ENCODE measurements around the gene PXDN.
"Not testable (repeated sequence)": the region's sequence is repeated elsewhere in the genome, so short reads cannot be mapped to it uniquely, and the experiment has no call there.

PXDN gene

GRCh38 chr2:1702186-1702565 lies 42.1 kb downstream of the PXDN start:
- DNase-seq (ENCODE audit: low read depth in 2 of 2) = no peak

- DNase-seq (ENCODE audit: low read depth in 2 of 2) = no peak
These were observed 42.6 kb downstream of the PXDN start for GRCh38 chr2:1701556-1702185.

GRCh38 chr2:1701020-1701419 lies 43.3 kb downstream of the PXDN start:
- no peak for DNase-seq (ENCODE audit: low read depth in 2 of 2)

GRCh38 chr2:1700427-1700826 lies 43.9 kb downstream of the PXDN start:
- DNase-seq (ENCODE audit: low read depth in 2 of 2) = not testable (repeated sequence)

GRCh38 chr2:1698188-1698945 lies 45.9 kb downstream of the PXDN start:
- no peak for DNase-seq (ENCODE audit: low read depth in 2 of 2)

- DNase-seq (ENCODE audit: low read depth in 2 of 2) = no peak
These were observed 46.7 kb downstream of the PXDN start for GRCh38 chr2:1697601-1698000.

- no peak for DNase-seq (ENCODE audit: low read depth in 2 of 2)
These were observed 47.8 kb downstream of the PXDN start for GRCh38 chr2:1696472-1696871.

- no peak for DNase-seq (ENCODE audit: low read depth in 2 of 2)
These were observed 49.7 kb downstream of the PXDN start for GRCh38 chr2:1694371-1695271.

GRCh38 chr2:1693723-1694122 lies 50.6 kb downstream of the PXDN start:
- no peak for DNase-seq (ENCODE audit: low read depth in 2 of 2)

GRCh38 chr2:1692342-1692741 lies 52.0 kb downstream of the PXDN start:
- DNase-seq (ENCODE audit: low read depth in 2 of 2) = no peak

- no peak for DNase-seq (ENCODE audit: low read depth in 2 of 2)
These were observed 52.9 kb downstream of the PXDN start for GRCh38 chr2:1691366-1691765.

- no peak for DNase-seq (ENCODE audit: low read depth in 2 of 2)
These were observed 54.1 kb downstream of the PXDN start for GRCh38 chr2:1690056-1690775.

GRCh38 chr2:1688859-1689258 lies 55.5 kb downstream of the PXDN start:
- DNase-seq (ENCODE audit: low read depth in 2 of 2) = no peak

- DNase-seq (ENCODE audit: low read depth in 2 of 2) = no peak
These were observed 56.2 kb downstream of the PXDN start for GRCh38 chr2:1688161-1688560.

- DNase-seq (ENCODE audit: low read depth in 2 of 2) = no peak
These were observed 57.1 kb downstream of the PXDN start for GRCh38 chr2:1687254-1687653.

GRCh38 chr2:1686784-1687105 lies 57.6 kb downstream of the PXDN start:
- DNase-seq (ENCODE audit: low read depth in 2 of 2) = no peak

- DNase-seq (ENCODE audit: low read depth in 2 of 2) = no peak
These were observed 58.1 kb downstream of the PXDN start for GRCh38 chr2:1685957-1686783.

GRCh38 chr2:1685078-1685956 lies 59.0 kb downstream of the PXDN start:
- no peak for DNase-seq (ENCODE audit: low read depth in 2 of 2)

- no peak for DNase-seq (ENCODE audit: low read depth in 2 of 2)
These were observed 61.0 kb downstream of the PXDN start for GRCh38 chr2:1683297-1683696.

- DNase-seq (ENCODE audit: low read depth in 2 of 2) = no peak
These were observed 62.2 kb downstream of the PXDN start for GRCh38 chr2:1682181-1682440.

Measured in stimulated activated CD4-positive, alpha-beta T cell treated with anti-CD3 and anti-CD28 coated beads, Interleukin-1b, Interleukin-23, amount 100 ng/mL, for 4 hours (primary cell).